DND-41 (cell line): ENCODE data around the gene RHEBL1.

Experiments
- ATAC-seq: fragments of 200-7000 bp; cut with Tn5 transposase; 3 replicates; pipeline ENCODE4 v1.9.1; 2021; ENCODE audit warnings: low read depth; ENCODE audit not compliant: insufficient read depth
- DNase-seq: peaks from one replicate; pipeline ENCODE4 v3.0.0-alpha.2; 2020
- H2AFZ ChIP-seq: 2 replicates; pipeline ENCODE4 v1.6.0; 2012; ENCODE audit warnings: low read depth, low read length
- H3K27ac ChIP-seq: 2 replicates; pipeline ENCODE4 v1.5.1; 2012; ENCODE audit warnings: low read length, inconsistent platforms
- H3K27me3 ChIP-seq: fragments of 200-600 bp; sonication (generic); 2 replicates; pipeline ENCODE4 v1.6.0; 2012; ENCODE audit warnings: low read length, mild to moderate bottlenecking, inconsistent platforms; ENCODE audit not compliant: insufficient read depth, poor library complexity
- H3K36me3 ChIP-seq: 2 replicates; pipeline ENCODE4 v1.5.1; 2012; ENCODE audit warnings: low read length, inconsistent platforms; ENCODE audit not compliant: insufficient read depth
- H3K4me1 ChIP-seq: 2 replicates; pipeline ENCODE4 v1.5.1; 2012; ENCODE audit warnings: mild to moderate bottlenecking, low read length; ENCODE audit not compliant: insufficient read depth
- H3K4me2 ChIP-seq: 2 replicates; pipeline ENCODE4 v1.6.0; 2012; ENCODE audit warnings: mild to moderate bottlenecking, moderate library complexity, low read length, inconsistent platforms; ENCODE audit not compliant: insufficient read depth
- H3K4me3 ChIP-seq, 2 experiments: fragments of 200-600 bp in 1 of 2; shearing (Covaris generic) in 1 of 2; 2 replicates each; pipeline ENCODE4 v1.5.1; 2012 to 2016; ENCODE audit warnings: inconsistent platforms in 2 of 2, low read length in 2 of 2, mild to moderate bottlenecking in 2 of 2, low read depth in 1 of 2, moderate library complexity in 1 of 2
- H3K79me2 ChIP-seq: 2 replicates; pipeline ENCODE4 v1.6.0; 2012; ENCODE audit warnings: low read length, inconsistent platforms; ENCODE audit not compliant: insufficient read depth
- H3K9ac ChIP-seq: 2 replicates; pipeline ENCODE4 v1.6.0; 2012; ENCODE audit warnings: low read depth, mild to moderate bottlenecking, inconsistent platforms, low read length, moderate library complexity
- H3K9me3 ChIP-seq: 2 replicates; pipeline ENCODE4 v1.5.1; 2012; ENCODE audit warnings: low read length, moderate library complexity, mild to moderate bottlenecking, inconsistent platforms; ENCODE audit not compliant: insufficient read depth, severe bottlenecking
- H4K20me1 ChIP-seq: 2 replicates; pipeline ENCODE4 v1.6.0; 2012; ENCODE audit warnings: low read length; ENCODE audit not compliant: insufficient read depth
- CTCF ChIP-seq: IDR thresholded peaks from 2 replicates; pipeline ENCODE4 v1.5.1; 2012; ENCODE audit warnings: borderline replicate concordance, low read length, moderate library complexity, mild to moderate bottlenecking; ENCODE audit not compliant: poor library complexity, severe bottlenecking; ENCODE audit errors: extremely low read depth
- EZH2 ChIP-seq: IDR thresholded peaks from 3 replicates; pipeline ENCODE4 v1.6.1; 2012; ENCODE audit warnings: borderline replicate concordance, low read depth, mild to moderate bottlenecking, moderate library complexity, low read length, inconsistent platforms; ENCODE audit not compliant: severe bottlenecking

The RHEBL1 gene

GRCh38 chr12:49109641-49110463 lies 40.1 kb upstream of the RHEBL1 start:
- H3K9me3 ChIP-seq, result no peaks in the 10 kb centered on the region
- peak; percentile 15; the same call in 1 of the 3 replicates for ATAC-seq
- H3K27ac ChIP-seq, result peak overlapping the region; percentile 77

GRCh38 chr12:49108958-49109404 lies 39.2 kb upstream of the RHEBL1 start:
- peak overlapping the region in 1 of 2 experiments; percentile 90; a peak in 2 of 4 replicates for H3K4me3 ChIP-seq
- H3K79me2 ChIP-seq, result peaks cover 48% of the 10 kb centered on the region
- no peaks in the 10 kb centered on the region for H3K9me3 ChIP-seq
- ATAC-seq, result no peak
- peaks cover 38% of the 10 kb centered on the region for H3K36me3 ChIP-seq
- peak overlapping the region; percentile 85; the same call in 1 of the 2 replicates for H3K9ac ChIP-seq
- no peak for DNase-seq
- TF ChIP-seq CTCF (no peak), EZH2 (no peak)
- H3K4me2 ChIP-seq, result peak overlapping the region; percentile 92
- H3K27ac ChIP-seq, result peak overlapping the region; percentile 67
- no peaks in the 10 kb centered on the region for H3K27me3 ChIP-seq
- H2AFZ ChIP-seq, result no peak overlapping the region
- peaks cover 26% of the 10 kb centered on the region for H3K4me1 ChIP-seq
- H4K20me1 ChIP-seq, result peaks cover 30% of the 10 kb centered on the region

More at GRCh38 chr12:49109641-49110463, 40.1 kb upstream of the RHEBL1 start:
- Histone ChIP-seq H2AFZ (peak overlapping the region; percentile 84), H3K4me2 (peak overlapping the region; percentile 92), H3K27me3 (no peaks in the 10 kb centered on the region), H4K20me1 (peaks cover 26% of the 10 kb centered on the region), H3K4me1 (peaks cover 26% of the 10 kb centered on the region), H3K36me3 (peaks cover 29% of the 10 kb centered on the region), H3K79me2 (peaks cover 43% of the 10 kb centered on the region), H3K4me3 (peak overlapping the region; percentile 81 to 90; a peak in 3 of 4 replicates), H3K9ac (peak overlapping the region; percentile 85)
- peak; percentile 50 for DNase-seq
- TF ChIP-seq EZH2, result no peak
- TF ChIP-seq CTCF, result no peak

DNA sequence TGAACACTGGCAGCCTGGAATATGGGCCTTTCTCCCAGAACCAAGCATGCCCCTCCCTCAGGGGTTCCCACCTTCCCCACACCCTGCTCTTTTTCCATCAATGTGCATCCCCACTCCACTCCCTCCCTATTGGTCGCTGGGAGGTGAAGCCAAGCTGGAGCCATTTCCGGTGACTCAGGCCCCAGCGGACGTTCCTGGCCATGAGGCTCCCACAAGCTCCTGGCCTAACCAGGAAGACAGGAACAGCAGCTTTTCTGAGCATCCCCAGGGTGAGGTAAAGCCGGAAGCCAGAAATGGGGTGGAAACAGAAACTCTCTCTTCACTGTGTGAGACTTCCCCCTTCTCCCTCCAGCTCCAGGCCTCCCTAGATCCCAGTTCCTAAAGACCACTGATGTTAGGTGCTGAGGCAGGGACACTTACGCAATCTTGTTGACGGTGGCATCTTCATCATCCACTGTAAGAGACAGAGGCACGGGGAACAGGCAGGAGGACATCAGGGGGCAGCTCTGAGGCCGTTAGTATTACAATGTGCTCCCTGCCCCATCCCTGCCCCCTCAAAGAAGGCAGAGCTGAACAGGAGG lies 35.8 kb upstream of the RHEBL1 start:
- peaks cover 49% of the 10 kb centered on the region for H3K79me2 ChIP-seq
- H3K4me3 ChIP-seq, result no peak overlapping the region
- peaks cover 19% of the 10 kb centered on the region for H3K4me1 ChIP-seq
- H3K9ac ChIP-seq, result no peak overlapping the region
- H3K4me2 ChIP-seq, result no peak overlapping the region
- peaks cover 38% of the 10 kb centered on the region for H4K20me1 ChIP-seq
- DNase-seq (no peak), ATAC-seq (no peak)
- H3K36me3 ChIP-seq, result peaks cover 72% of the 10 kb centered on the region
- no peak overlapping the region for H3K27ac ChIP-seq
- TF ChIP-seq EZH2 (no peak), CTCF (no peak)
- no peaks in the 10 kb centered on the region for H3K27me3 ChIP-seq
- no peaks in the 10 kb centered on the region for H3K9me3 ChIP-seq
- H2AFZ ChIP-seq, result no peak overlapping the region
